Activated naive CD8-positive, alpha-beta T cell treated with anti-CD3 and anti-CD28 coated beads, Interleukin-2, amount 50 U/mL, for 24 hours (primary cell): ENCODE data around the gene PLCD4.

Source experiments
- ATAC-seq: fragments of 150-1000 bp; cut with Tn5 transposase; one replicate; pipeline ENCODE4 v1.10.0; 2021
- DNase-seq: peaks from one replicate; pipeline ENCODE4 v3.0.0; 2021
- H3K27ac Mint-ChIP-seq: one replicate; pipeline ENCODE4 v1.8.0; 2021; ENCODE audit warnings: mild to moderate bottlenecking, mixed read lengths
- H3K27me3 Mint-ChIP-seq: one replicate; pipeline ENCODE4 v1.8.0; 2021; ENCODE audit warnings: mixed read lengths
- H3K36me3 Mint-ChIP-seq: one replicate; pipeline ENCODE4 v1.8.0; 2021; ENCODE audit warnings: low read depth, mixed read lengths
- H3K4me1 Mint-ChIP-seq: one replicate; pipeline ENCODE4 v1.8.0; 2021; ENCODE audit warnings: mixed read lengths
- H3K4me3 Mint-ChIP-seq: one replicate; pipeline ENCODE4 v1.8.0; 2021; ENCODE audit warnings: mild to moderate bottlenecking, moderate library complexity, mixed read lengths
- H3K9me3 Mint-ChIP-seq: one replicate; pipeline ENCODE4 v1.8.0; 2021; ENCODE audit warnings: mixed read lengths

PLCD4 gene

GRCh38 chr2:218582076-218582475 lies 25.6 kb upstream of the PLCD4 start:
- peaks cover 36% of the 10 kb centered on the region for H3K4me1 Mint-ChIP-seq
- H3K4me3 Mint-ChIP-seq, result no peak overlapping the region
- peak overlapping the region; percentile 70 for H3K27ac Mint-ChIP-seq
- H3K27me3 Mint-ChIP-seq, result no peaks in the 10 kb centered on the region
- peaks cover 55% of the 10 kb centered on the region for H3K36me3 Mint-ChIP-seq
- H3K9me3 Mint-ChIP-seq, result no peaks in the 10 kb centered on the region
- no peak for DNase-seq
- ATAC-seq, result peak; percentile 99

DNA sequence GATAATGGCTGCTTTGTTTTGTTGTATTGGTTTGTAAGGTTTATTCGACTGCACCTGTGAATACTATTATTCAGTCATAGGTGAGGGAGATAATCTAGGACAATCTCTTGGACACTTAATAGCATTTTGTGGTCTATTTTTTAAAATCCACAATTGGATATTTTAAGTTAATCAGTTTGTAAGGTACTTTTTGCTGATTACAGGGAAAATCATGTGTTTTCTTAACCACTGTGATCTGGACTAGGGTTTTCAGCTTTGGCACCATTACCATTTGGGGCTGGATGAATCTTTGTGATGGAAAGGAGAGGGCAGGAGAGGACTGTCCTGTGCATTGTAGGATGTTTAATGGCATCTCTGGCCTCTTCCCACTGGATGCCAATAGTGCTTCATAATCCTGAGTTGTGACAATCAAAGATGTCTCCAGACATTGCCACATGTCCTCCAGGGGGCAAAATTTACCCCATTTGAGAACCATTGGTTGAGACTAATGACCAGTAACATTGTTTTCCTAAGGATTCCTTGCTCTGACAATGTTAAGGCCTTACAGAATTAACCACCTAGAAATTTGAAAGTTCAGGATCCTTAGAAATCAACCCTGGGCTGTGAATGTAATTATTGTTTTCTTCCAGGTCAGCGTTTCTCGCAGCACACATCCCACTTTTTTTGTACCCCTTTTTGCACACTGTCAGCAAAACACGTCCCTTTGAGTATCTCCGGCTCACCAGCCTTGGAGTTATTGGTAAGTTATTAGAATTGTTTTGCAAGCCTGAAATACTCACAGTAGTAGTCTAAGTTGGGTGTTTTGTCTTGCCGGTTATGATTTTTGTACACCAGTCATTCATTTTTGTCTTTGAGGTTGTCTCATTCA lies 23.5 kb upstream of the PLCD4 start:
- no peaks in the 10 kb centered on the region for H3K9me3 Mint-ChIP-seq
- H3K27me3 Mint-ChIP-seq, result no peaks in the 10 kb centered on the region
- peaks cover 25% of the 10 kb centered on the region for H3K4me1 Mint-ChIP-seq
- peaks cover 61% of the 10 kb centered on the region for H3K36me3 Mint-ChIP-seq
- ATAC-seq (no peak), DNase-seq (no peak)
- H3K27ac Mint-ChIP-seq, result no peak overlapping the region
- no peak overlapping the region for H3K4me3 Mint-ChIP-seq

DNA sequence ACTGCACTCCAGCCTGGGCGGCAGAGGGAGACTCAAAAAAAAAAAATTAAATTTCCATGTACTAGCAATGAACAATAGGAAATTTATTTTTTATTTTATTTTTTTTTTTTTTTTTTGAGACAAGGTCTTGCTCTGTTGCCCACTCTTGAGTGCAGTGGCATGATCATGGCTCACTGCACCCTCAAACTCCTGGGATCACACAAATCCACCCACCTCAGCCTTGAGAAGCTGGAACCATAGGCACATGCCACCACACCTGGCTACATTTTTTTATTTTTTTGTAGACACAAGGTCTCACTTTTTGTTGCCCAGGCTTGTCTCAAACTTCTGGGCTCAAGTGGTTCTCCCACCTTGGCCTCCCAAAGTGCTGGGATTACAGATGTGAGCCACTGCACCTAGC lies 22.2 kb upstream of the PLCD4 start:
- Mint-ChIP-seq H3K36me3 (peaks cover 65% of the 10 kb centered on the region), H3K4me3 (no peak overlapping the region)
- ATAC-seq, result no peak

GRCh38 chr2:218605432-218605831 lies 2.3 kb upstream of the PLCD4 start:
- Mint-ChIP-seq H3K36me3 (no peaks in the 10 kb centered on the region), H3K9me3 (no peaks in the 10 kb centered on the region), H3K4me1 (no peaks in the 10 kb centered on the region), H3K27me3 (peaks cover 11% of the 10 kb centered on the region), H3K27ac (no peak overlapping the region), H3K4me3 (no peak overlapping the region)
- no peak for ATAC-seq
- no peak for DNase-seq

More for the DNA sequence above, 22.2 kb upstream of the PLCD4 start:
- Mint-ChIP-seq H3K9me3 (no peaks in the 10 kb centered on the region), H3K4me1 (peaks cover 22% of the 10 kb centered on the region), H3K27ac (no peak overlapping the region), H3K27me3 (no peaks in the 10 kb centered on the region)
- DNase-seq, result no peak

- ATAC-seq, result no peak
- H3K36me3 Mint-ChIP-seq, result no peaks in the 10 kb centered on the region
- no peak for DNase-seq
- H3K4me1 Mint-ChIP-seq, result no peaks in the 10 kb centered on the region
- peaks cover 2% of the 10 kb centered on the region for H3K27me3 Mint-ChIP-seq
- no peak overlapping the region for H3K27ac Mint-ChIP-seq
- H3K9me3 Mint-ChIP-seq, result no peaks in the 10 kb centered on the region
- no peak overlapping the region for H3K4me3 Mint-ChIP-seq
These were observed 8.2 kb downstream of the PLCD4 start for GRCh38 chr2:218615868-218616315.

- Mint-ChIP-seq H3K4me3 (no peak overlapping the region), H3K9me3 (no peaks in the 10 kb centered on the region), H3K27ac (no peak overlapping the region), H3K27me3 (no peaks in the 10 kb centered on the region), H3K4me1 (no peaks in the 10 kb centered on the region), H3K36me3 (no peaks in the 10 kb centered on the region)
- ATAC-seq, result no peak
- DNase-seq, result no peak
These were observed 10.6 kb downstream of the PLCD4 start for GRCh38 chr2:218618102-218618860.

GRCh38 chr2:218621007-218621406 lies 13.3 kb downstream of the PLCD4 start:
- DNase-seq (no peak), ATAC-seq (no peak)
- Mint-ChIP-seq H3K9me3 (no peaks in the 10 kb centered on the region), H3K27ac (no peak overlapping the region), H3K36me3 (no peaks in the 10 kb centered on the region), H3K4me3 (no peak overlapping the region), H3K4me1 (no peaks in the 10 kb centered on the region), H3K27me3 (no peaks in the 10 kb centered on the region)

- Mint-ChIP-seq H3K4me3 (no peak overlapping the region), H3K27me3 (no peaks in the 10 kb centered on the region), H3K9me3 (no peaks in the 10 kb centered on the region), H3K4me1 (no peaks in the 10 kb centered on the region), H3K36me3 (no peaks in the 10 kb centered on the region), H3K27ac (no peak overlapping the region)
- DNase-seq, result no peak
- no peak for ATAC-seq
These were observed 15.1 kb downstream of the PLCD4 start for GRCh38 chr2:218622606-218623365.

- Mint-ChIP-seq H3K9me3 (no peaks in the 10 kb centered on the region), H3K27me3 (no peaks in the 10 kb centered on the region), H3K27ac (no peak overlapping the region), H3K4me1 (no peaks in the 10 kb centered on the region), H3K4me3 (no peak overlapping the region), H3K36me3 (no peaks in the 10 kb centered on the region)
- ATAC-seq (no peak), DNase-seq (no peak)
These were observed 15.6 kb downstream of the PLCD4 start for GRCh38 chr2:218623366-218623705.

DNA sequence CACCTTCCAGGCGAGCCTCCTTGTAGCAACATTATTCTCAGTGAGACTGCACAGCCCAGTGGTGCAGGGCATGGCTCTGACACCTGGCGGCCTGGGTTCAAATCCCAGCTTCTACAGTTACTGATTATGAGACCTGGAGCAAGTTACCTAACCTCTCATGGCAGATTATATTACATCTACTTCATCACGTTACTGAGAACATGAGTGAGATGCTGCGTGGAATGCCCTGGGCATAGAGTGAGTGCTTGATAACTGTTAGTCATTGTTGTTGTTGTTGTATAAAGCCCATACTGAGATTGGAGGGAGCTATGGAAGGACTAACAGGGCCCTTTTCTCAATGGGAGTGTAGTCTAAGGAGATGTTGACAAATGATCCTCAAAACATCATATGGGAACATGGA lies 18.7 kb downstream of the PLCD4 start:
- Mint-ChIP-seq H3K4me1 (no peaks in the 10 kb centered on the region), H3K27ac (no peak overlapping the region), H3K27me3 (no peaks in the 10 kb centered on the region), H3K4me3 (no peak overlapping the region), H3K9me3 (no peaks in the 10 kb centered on the region), H3K36me3 (no peaks in the 10 kb centered on the region)
- ATAC-seq (no peak), DNase-seq (no peak)

GRCh38 chr2:218627939-218628338 lies 20.2 kb downstream of the PLCD4 start:
- no peak for DNase-seq
- H3K27me3 Mint-ChIP-seq, result no peaks in the 10 kb centered on the region
- no peak overlapping the region for H3K4me3 Mint-ChIP-seq
- H3K9me3 Mint-ChIP-seq, result no peaks in the 10 kb centered on the region
- H3K27ac Mint-ChIP-seq, result no peak overlapping the region
- H3K4me1 Mint-ChIP-seq, result no peaks in the 10 kb centered on the region
- H3K36me3 Mint-ChIP-seq, result peaks cover 1% of the 10 kb centered on the region
- peak; percentile 70 for ATAC-seq

GRCh38 chr2:218631837-218632236 lies 24.1 kb downstream of the PLCD4 start:
- no peak for ATAC-seq
- no peak overlapping the region for H3K4me3 Mint-ChIP-seq
- no peaks in the 10 kb centered on the region for H3K27me3 Mint-ChIP-seq
- DNase-seq, result no peak
- no peaks in the 10 kb centered on the region for H3K9me3 Mint-ChIP-seq
- H3K4me1 Mint-ChIP-seq, result no peaks in the 10 kb centered on the region
- peaks cover 17% of the 10 kb centered on the region for H3K36me3 Mint-ChIP-seq
- no peak overlapping the region for H3K27ac Mint-ChIP-seq

- H3K27ac Mint-ChIP-seq, result no peak overlapping the region
- no peaks in the 10 kb centered on the region for H3K9me3 Mint-ChIP-seq
- no peaks in the 10 kb centered on the region for H3K4me1 Mint-ChIP-seq
- no peak overlapping the region for H3K4me3 Mint-ChIP-seq
- no peaks in the 10 kb centered on the region for H3K27me3 Mint-ChIP-seq
- no peak for ATAC-seq
- H3K36me3 Mint-ChIP-seq, result peaks cover 40% of the 10 kb centered on the region
- no peak for DNase-seq
These were observed 28.0 kb downstream of the PLCD4 start for GRCh38 chr2:218635719-218636118.

DNA sequence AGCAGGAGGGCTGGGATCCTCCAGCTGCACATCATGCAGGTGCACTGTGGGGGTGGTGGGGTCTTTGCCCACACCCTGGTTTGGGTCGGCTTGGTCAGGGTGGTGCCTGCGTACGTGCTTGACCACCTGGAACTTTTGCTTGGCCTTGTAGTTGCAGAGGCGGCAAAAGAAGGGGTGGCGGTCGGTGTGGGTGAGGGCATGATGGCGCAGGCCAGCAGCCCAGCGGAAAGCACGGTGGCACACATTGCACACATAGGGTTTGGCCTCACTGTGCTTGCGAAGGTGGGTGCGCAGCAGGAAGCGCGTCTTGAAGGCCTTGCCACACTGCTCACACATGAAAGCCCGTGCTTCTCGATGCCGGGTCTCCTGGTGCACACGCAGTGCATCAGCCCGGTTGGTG lies 30.7 kb downstream of the PLCD4 start:
- no peak overlapping the region for H3K4me3 Mint-ChIP-seq
- H3K4me1 Mint-ChIP-seq, result no peaks in the 10 kb centered on the region
- DNase-seq, result no peak
- ATAC-seq, result no peak
- no peak overlapping the region for H3K27ac Mint-ChIP-seq
- H3K27me3 Mint-ChIP-seq, result no peaks in the 10 kb centered on the region
- H3K9me3 Mint-ChIP-seq, result no peaks in the 10 kb centered on the region
- peaks cover 48% of the 10 kb centered on the region for H3K36me3 Mint-ChIP-seq
